Tracheal epithelial cell (primary cell): Measurements from ENCODE around the gene UBE2E1. TPM values are rescaled to one million over a fixed set of nuclear protein-coding genes. Genes with fewer than 3 reads are reported as not detected.

Experiments used
- total RNA-seq: library from RNA; depleted of rRNA; stranded (reverse); fragments of >200 nt; gene quantifications from 2 replicates; pipeline ENCODE4 v1.2.1, GENCODE V29; 2014

Gene UBE2E1
- 124 and 148 TPM in 2 replicates for total RNA-seq

GRCh38 chr3:23805633-23806533 lies at the start of gene UBE2E1:
Gene UBE2E1, plus strand, starts transcription at chr3:23805955. Its CDS starts 1,315 bp downstream, at chr3:23807270.

GRCh38 chr3:23916886-23917678 lies 111.3 kb downstream of the UBE2E1 start, which contains the start of the genes NKIRAS1 and RPL15:
Gene NKIRAS1, minus strand, starts transcription at chr3:23916990. Its CDS starts 6,086 bp downstream, at chr3:23910904.
Gene RPL15, plus strand, starts transcription at chr3:23917132. Its CDS starts 728 bp downstream, at chr3:23917860.

Other genes with a start within 250 kb of the UBE2E1 start
- 8.7 and 9.9 TPM in 2 replicates for gene NKIRAS1, start 111.0 kb downstream of the UBE2E1 start, total RNA-seq
- 3,297 and 4,492 TPM in 2 replicates for gene RPL15, start 111.2 kb downstream of the UBE2E1 start, total RNA-seq
- 12.3 and 39.0 TPM in 2 replicates for gene NR1D2, start 139.3 kb downstream of the UBE2E1 start, total RNA-seq